HepG2 (cell line): ENCODE measurements around the gene ASAP2. TPM values are rescaled to one million over a fixed set of nuclear protein-coding genes. Genes with fewer than 3 reads are reported as not detected.

Source experiments
- GATAD2A ChIP-seq: IDR thresholded peaks from 2 replicates; pipeline ENCODE4 v1.6.1; 2016
- LCORL ChIP-seq, 2 experiments: fragments of 450-650 bp in 1 of 2; sonication (generic) in 1 of 2; formaldehyde crosslinking in 1 of 2; IDR thresholded peaks; 2 replicates each; pipeline versions ENCODE4 v1.5.0 to v1.6.1; 2017 to 2020; ENCODE audit warnings: antibody characterized with exemption in 1 of 2, missing genetic modification reagents in 1 of 2
- ZBTB26 ChIP-seq: IDR thresholded peaks from 2 replicates; pipeline ENCODE4 v1.6.1; 2016; ENCODE audit warnings: missing compliant biosample characterization, missing genetic modification reagents, borderline replicate concordance
- ZKSCAN8 ChIP-seq: IDR thresholded peaks from 2 replicates; pipeline ENCODE4 v1.6.1; 2016; ENCODE audit warnings: borderline replicate concordance, missing genetic modification reagents, missing compliant biosample characterization
- ZNF331 ChIP-seq: sonication (generic); formaldehyde crosslinking; IDR thresholded peaks from 2 replicates; pipeline ENCODE4 v1.4.0; 2020; ENCODE audit warnings: missing genetic modification reagents
- ZNF510 ChIP-seq: sonication (generic); formaldehyde crosslinking; IDR thresholded peaks from 2 replicates; pipeline ENCODE4 v1.4.0; 2020; ENCODE audit warnings: low read depth, mild to moderate bottlenecking, missing genetic modification reagents
- ZZZ3 ChIP-seq: sonication (generic); formaldehyde crosslinking; IDR thresholded peaks from 2 replicates; pipeline ENCODE4 v1.4.0; 2020; ENCODE audit warnings: missing genetic modification reagents, mild to moderate bottlenecking, borderline replicate concordance
- polyA plus RNA-seq, 8 experiments: library from polyadenylated mRNA; depleted of rRNA in 3 of 8; stranded (reverse) in 7 of 8; unstranded in 1 of 8; fragments of >200 nt; fragmentation: Illumina TruSeq in 4 of 8; extraction: Trizol in 4 of 8; gene quantifications; 2 replicates each; pipeline versions ENCODE4 v1.2.1 to v1.2.3, GENCODE V29; 2011 to 2016; ENCODE audit warnings: low read depth in 4 of 8, missing spikeins in 1 of 8, mixed read lengths in 1 of 8; ENCODE audit not compliant: insufficient read depth in 1 of 8
- total RNA-seq, 5 experiments: library from RNA; depleted of rRNA; stranded (reverse); fragments of >200 nt; fragmentation: Illumina TruSeq; extraction: Trizol; gene quantifications; 2 replicates each; pipeline ENCODE4 v1.2.3, GENCODE V29; 2016; ENCODE audit warnings: low read depth in 1 of 5
- TF ChIP-seq, protein P1 (sequence below), 2 experiments: fragments of 450-650 bp in 1 of 2; sonication (generic) in 1 of 2; formaldehyde crosslinking in 1 of 2; IDR thresholded peaks; 2 replicates each; pipeline versions ENCODE4 v1.6.1 to v1.8.0; 2016 to 2022; ENCODE audit warnings: antibody characterized with exemption in 1 of 2, mild to moderate bottlenecking in 1 of 2, missing genetic modification reagents in 1 of 2
- TF ChIP-seq, protein P2 (sequence below): sonication (generic); formaldehyde crosslinking; IDR thresholded peaks from 2 replicates; pipeline ENCODE4 v1.5.0; 2020; ENCODE audit warnings: missing genetic modification reagents
- TF ChIP-seq, protein P3 (sequence below): sonication (generic); formaldehyde crosslinking; IDR thresholded peaks from 2 replicates; pipeline ENCODE4 v1.4.0; 2020; ENCODE audit warnings: mild to moderate bottlenecking, missing genetic modification reagents
- TF ChIP-seq, protein P4 (sequence below): sonication (generic); formaldehyde crosslinking; IDR thresholded peaks from 2 replicates; pipeline ENCODE4 v1.5.1; 2020; ENCODE audit warnings: mild to moderate bottlenecking, moderate library complexity, missing genetic modification reagents

The ASAP2 gene
- total and polyA plus RNA-seq, 2 of the 13 experiments (the other 11 are each of a cell fraction or from before 2014, with no cell fraction given), result 7.3 to 22.3 TPM

GRCh38 chr2:9335322-9335832, 128.8 kb downstream of the ASAP2 start (continued):
- TF ChIP-seq, protein P1, sequence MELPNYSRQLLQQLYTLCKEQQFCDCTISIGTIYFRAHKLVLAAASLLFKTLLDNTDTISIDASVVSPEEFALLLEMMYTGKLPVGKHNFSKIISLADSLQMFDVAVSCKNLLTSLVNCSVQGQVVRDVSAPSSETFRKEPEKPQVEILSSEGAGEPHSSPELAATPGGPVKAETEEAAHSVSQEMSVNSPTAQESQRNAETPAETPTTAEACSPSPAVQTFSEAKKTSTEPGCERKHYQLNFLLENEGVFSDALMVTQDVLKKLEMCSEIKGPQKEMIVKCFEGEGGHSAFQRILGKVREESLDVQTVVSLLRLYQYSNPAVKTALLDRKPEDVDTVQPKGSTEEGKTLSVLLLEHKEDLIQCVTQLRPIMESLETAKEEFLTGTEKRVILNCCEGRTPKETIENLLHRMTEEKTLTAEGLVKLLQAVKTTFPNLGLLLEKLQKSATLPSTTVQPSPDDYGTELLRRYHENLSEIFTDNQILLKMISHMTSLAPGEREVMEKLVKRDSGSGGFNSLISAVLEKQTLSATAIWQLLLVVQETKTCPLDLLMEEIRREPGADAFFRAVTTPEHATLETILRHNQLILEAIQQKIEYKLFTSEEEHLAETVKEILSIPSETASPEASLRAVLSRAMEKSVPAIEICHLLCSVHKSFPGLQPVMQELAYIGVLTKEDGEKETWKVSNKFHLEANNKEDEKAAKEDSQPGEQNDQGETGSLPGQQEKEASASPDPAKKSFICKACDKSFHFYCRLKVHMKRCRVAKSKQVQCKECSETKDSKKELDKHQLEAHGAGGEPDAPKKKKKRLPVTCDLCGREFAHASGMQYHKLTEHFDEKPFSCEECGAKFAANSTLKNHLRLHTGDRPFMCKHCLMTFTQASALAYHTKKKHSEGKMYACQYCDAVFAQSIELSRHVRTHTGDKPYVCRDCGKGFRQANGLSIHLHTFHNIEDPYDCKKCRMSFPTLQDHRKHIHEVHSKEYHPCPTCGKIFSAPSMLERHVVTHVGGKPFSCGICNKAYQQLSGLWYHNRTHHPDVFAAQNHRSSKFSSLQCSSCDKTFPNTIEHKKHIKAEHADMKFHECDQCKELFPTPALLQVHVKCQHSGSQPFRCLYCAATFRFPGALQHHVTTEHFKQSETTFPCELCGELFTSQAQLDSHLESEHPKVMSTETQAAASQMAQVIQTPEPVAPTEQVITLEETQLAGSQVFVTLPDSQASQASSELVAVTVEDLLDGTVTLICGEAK (IDR thresholded peaks at IDR 0.05), result no peak
- TF ChIP-seq, protein P1 (CRISPR knock-in tag; IDR thresholded peaks at IDR 0.05), result no peak
- 0 out of 2 replicates have a peak, but pooled peaks have one; percentile 84 for TF ChIP-seq ZNF510 (CRISPR knock-in tag)
- TF ChIP-seq, protein P2, sequence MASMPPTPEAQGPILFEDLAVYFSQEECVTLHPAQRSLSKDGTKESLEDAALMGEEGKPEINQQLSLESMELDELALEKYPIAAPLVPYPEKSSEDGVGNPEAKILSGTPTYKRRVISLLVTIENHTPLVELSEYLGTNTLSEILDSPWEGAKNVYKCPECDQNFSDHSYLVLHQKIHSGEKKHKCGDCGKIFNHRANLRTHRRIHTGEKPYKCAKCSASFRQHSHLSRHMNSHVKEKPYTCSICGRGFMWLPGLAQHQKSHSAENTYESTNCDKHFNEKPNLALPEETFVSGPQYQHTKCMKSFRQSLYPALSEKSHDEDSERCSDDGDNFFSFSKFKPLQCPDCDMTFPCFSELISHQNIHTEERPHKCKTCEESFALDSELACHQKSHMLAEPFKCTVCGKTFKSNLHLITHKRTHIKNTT, result no peak
- TF ChIP-seq ZKSCAN8, result peak; percentile 75; the same call in 1 of the 2 replicates
- TF ChIP-seq ZZZ3 (CRISPR knock-in tag), result peak; percentile 44; the same call in 1 of the 2 replicates
- TF ChIP-seq GATAD2A (CRISPR knock-in tag), result peak; percentile 83
- TF ChIP-seq LCORL (IDR thresholded peaks at IDR 0.05), result no peak
- TF ChIP-seq LCORL (CRISPR knock-in tag; IDR thresholded peaks at IDR 0.05), result peak; percentile 30; the same call in 1 of the 2 replicates
- TF ChIP-seq, protein P3, sequence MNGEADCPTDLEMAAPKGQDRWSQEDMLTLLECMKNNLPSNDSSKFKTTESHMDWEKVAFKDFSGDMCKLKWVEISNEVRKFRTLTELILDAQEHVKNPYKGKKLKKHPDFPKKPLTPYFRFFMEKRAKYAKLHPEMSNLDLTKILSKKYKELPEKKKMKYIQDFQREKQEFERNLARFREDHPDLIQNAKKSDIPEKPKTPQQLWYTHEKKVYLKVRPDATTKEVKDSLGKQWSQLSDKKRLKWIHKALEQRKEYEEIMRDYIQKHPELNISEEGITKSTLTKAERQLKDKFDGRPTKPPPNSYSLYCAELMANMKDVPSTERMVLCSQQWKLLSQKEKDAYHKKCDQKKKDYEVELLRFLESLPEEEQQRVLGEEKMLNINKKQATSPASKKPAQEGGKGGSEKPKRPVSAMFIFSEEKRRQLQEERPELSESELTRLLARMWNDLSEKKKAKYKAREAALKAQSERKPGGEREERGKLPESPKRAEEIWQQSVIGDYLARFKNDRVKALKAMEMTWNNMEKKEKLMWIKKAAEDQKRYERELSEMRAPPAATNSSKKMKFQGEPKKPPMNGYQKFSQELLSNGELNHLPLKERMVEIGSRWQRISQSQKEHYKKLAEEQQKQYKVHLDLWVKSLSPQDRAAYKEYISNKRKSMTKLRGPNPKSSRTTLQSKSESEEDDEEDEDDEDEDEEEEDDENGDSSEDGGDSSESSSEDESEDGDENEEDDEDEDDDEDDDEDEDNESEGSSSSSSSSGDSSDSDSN (CRISPR knock-in tag), result peak; percentile 33; the same call in 1 of the 2 replicates
- TF ChIP-seq ZNF331, result peak; percentile 64
- peak; percentile 80 for TF ChIP-seq ZBTB26 (CRISPR knock-in tag)
- TF ChIP-seq, protein P4, sequence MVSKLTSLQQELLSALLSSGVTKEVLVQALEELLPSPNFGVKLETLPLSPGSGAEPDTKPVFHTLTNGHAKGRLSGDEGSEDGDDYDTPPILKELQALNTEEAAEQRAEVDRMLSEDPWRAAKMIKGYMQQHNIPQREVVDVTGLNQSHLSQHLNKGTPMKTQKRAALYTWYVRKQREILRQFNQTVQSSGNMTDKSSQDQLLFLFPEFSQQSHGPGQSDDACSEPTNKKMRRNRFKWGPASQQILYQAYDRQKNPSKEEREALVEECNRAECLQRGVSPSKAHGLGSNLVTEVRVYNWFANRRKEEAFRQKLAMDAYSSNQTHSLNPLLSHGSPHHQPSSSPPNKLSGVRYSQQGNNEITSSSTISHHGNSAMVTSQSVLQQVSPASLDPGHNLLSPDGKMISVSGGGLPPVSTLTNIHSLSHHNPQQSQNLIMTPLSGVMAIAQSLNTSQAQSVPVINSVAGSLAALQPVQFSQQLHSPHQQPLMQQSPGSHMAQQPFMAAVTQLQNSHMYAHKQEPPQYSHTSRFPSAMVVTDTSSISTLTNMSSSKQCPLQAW, result 0 out of 2 replicates have a peak, but pooled peaks have one; percentile 15
